Measurements from ENCODE around the gene CDK5RAP1. TPM values are rescaled to one million over a fixed set of nuclear protein-coding genes. Genes with fewer than 3 reads are reported as not detected.
"Not testable (repeated sequence)": the region's sequence is repeated elsewhere in the genome, so short reads cannot be mapped to it uniquely, and the experiment has no call there.

CDK5RAP1 gene, protein sequence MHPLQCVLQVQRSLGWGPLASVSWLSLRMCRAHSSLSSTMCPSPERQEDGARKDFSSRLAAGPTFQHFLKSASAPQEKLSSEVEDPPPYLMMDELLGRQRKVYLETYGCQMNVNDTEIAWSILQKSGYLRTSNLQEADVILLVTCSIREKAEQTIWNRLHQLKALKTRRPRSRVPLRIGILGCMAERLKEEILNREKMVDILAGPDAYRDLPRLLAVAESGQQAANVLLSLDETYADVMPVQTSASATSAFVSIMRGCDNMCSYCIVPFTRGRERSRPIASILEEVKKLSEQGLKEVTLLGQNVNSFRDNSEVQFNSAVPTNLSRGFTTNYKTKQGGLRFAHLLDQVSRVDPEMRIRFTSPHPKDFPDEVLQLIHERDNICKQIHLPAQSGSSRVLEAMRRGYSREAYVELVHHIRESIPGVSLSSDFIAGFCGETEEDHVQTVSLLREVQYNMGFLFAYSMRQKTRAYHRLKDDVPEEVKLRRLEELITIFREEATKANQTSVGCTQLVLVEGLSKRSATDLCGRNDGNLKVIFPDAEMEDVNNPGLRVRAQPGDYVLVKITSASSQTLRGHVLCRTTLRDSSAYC
- 10 to 100 TPM; 32.3 to 50.1 (median 36.6) TPM for polyA plus RNA-seq (ENCODE audit: insufficient read length in 3 of 3)
- long read RNA-seq, donor 1, partial matches to known transcripts: 0 of 3 reads
- long read RNA-seq, donor 1, other reads (novel, unspliced or antisense): 0 of 3 reads
- long read RNA-seq, donor 2, transcript CDK5RAP1-202 (14 exons, 2,122 nt): major isoform, 7 of 7 reads
- long read RNA-seq, donor 2, partial matches to known transcripts: 0 of 7 reads
- long read RNA-seq, donor 2, other reads (novel, unspliced or antisense): 0 of 7 reads
- long read RNA-seq, donor 3, partial matches to known transcripts: 0 of 4 reads
- long read RNA-seq, donor 3, other reads (novel, unspliced or antisense): 0 of 4 reads
- long read RNA-seq, donor 4, partial matches to known transcripts: 0 of 3 reads
- long read RNA-seq, donor 4, other reads (novel, unspliced or antisense): 0 of 3 reads
- long read RNA-seq, donor 5, partial matches to known transcripts: 0 of 2 reads
- long read RNA-seq, donor 5, other reads (novel, unspliced or antisense): 0 of 2 reads
- long read RNA-seq, donor 6, partial matches to known transcripts: 0 of 4 reads
- long read RNA-seq, donor 6, other reads (novel, unspliced or antisense): 0 of 4 reads
- long read RNA-seq, donor 7, partial matches to known transcripts: 0 of 2 reads
- long read RNA-seq, donor 7, other reads (novel, unspliced or antisense): 0 of 2 reads
- long read RNA-seq, donor 8, partial matches to known transcripts: 0 of 1 reads
- long read RNA-seq, donor 8, other reads (novel, unspliced or antisense): 0 of 1 reads
- long read RNA-seq, donor 9, partial matches to known transcripts: 0 of 3 reads
- long read RNA-seq, donor 9, other reads (novel, unspliced or antisense): 0 of 3 reads
- long read RNA-seq, donor 10, partial matches to known transcripts: 0 of 5 reads
- long read RNA-seq, donor 10, other reads (novel, unspliced or antisense): 0 of 5 reads
- long read RNA-seq, donor 11, partial matches to known transcripts: 0 of 1 reads
- long read RNA-seq, donor 11, other reads (novel, unspliced or antisense): 0 of 1 reads
- long read RNA-seq, donor 12, transcript CDK5RAP1-202 (14 exons, 2,122 nt): major isoform, 9 of 9 reads
- long read RNA-seq, donor 12, partial matches to known transcripts: 0 of 9 reads
- long read RNA-seq, donor 12, other reads (novel, unspliced or antisense): 0 of 9 reads
- long read RNA-seq, donor 13, partial matches to known transcripts: 0 of 1 reads
- long read RNA-seq, donor 13, other reads (novel, unspliced or antisense): 0 of 1 reads
- long read RNA-seq, donor 14, partial matches to known transcripts: 0 of 3 reads
- long read RNA-seq, donor 14, other reads (novel, unspliced or antisense): 0 of 3 reads
- long read RNA-seq, donor 15, transcript CDK5RAP1-202 (14 exons, 2,122 nt): major isoform, 7 of 9 reads
- long read RNA-seq, donor 15, partial matches to known transcripts: 0 of 9 reads
- long read RNA-seq, donor 15, other reads (novel, unspliced or antisense): 0 of 9 reads
- long read RNA-seq, donor 16, partial matches to known transcripts: 0 of 3 reads
- long read RNA-seq, donor 16, other reads (novel, unspliced or antisense): 0 of 3 reads

DNA sequence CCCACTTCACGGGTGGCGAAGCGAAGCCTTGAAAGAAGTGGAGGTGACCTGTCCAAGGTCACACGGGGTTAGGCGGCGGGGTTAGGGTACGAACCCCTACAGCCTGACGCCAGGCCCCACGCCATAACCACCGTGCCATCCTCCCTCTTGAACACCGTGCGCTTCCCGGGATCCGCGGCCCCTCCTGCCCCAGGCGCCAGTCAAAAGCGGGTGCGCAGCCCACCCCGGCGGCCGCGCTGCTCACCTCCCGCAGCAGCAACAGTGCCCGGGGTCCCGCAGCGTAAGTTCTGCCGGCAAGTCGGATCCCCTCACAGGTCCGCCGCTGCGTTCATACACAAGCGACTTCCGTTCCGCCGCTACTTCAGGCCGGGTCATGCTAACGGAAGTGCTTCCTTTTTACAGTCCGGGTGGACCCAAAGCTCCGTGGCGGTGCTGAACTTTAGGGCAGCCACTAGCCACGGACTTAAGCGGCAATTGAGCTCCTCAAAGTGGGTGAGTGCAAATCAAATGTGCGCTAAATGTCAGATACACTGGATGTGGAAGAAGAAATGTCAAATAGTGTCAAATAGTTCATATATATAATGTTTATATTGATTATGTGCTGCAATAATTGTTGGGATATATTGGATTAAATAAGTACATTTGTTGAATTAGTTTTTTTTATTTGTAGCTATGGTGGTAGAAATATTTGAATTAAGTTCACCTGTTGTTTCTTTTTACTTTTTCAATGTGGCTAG lies at the start of gene CDK5RAP1:
Gene CDK5RAP1, minus strand, starts transcription at position 336 of the 737 bp plus-strand sequence. CDS start 4,455 bp downstream, outside the sequence.
- peak; percentile 92 for DNase-seq

DNA sequence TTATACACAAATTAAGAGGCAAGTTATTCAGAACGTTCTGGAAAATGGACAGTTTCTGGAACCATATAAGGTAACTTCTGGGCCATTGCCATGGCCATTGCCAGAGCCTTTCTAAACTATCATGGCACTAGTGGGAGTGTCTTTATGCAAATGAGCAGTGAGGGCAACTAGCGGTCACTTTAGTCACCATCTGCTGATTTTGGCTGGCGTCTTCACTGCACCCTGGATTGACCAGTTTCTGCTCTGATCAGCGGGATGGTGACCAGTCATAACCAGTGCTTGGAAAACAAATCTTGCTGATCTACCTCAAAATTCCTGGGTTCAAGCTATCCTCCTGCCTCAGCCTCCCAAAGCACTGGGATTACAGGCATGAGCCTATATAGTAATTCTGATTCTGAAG lies 49.5 kb upstream of the CDK5RAP1 start:
- DNase-seq: no peak

DNA sequence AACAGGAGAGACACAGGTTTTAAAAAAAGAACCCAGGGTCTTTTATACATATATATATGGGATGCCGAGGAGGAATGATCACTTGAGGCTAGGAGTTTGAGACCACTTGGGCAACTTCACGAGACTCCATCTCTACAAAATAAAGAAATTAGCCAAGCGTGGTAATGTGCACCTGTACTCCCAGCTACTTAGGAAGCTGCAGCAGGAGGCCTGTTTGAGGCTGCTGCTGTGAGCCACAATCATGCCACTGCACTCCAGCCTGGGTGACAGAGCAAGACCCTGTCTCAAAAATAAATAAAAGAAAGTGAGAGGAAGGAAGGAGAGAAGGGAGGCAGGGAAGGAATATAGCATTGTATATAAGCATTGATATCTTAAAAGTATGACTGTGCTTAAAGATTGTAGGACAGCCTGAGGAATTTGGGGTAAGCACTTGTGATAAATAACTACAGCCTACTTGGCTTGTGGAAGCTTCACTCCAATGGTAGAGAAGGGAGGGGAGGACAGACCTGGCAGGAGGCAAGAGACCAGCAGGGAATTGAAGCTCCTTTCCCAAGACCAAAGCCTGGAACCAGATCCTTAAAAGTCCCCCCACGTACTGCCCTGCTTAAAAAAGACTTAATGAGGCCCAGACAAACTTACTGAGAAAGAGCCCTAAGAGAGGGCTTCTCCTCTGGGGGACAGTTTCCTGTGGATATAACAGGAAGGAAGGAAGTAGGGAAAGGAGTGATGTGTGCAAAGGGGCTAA lies 44.7 kb upstream of the CDK5RAP1 start:
- no peak for DNase-seq

DNA sequence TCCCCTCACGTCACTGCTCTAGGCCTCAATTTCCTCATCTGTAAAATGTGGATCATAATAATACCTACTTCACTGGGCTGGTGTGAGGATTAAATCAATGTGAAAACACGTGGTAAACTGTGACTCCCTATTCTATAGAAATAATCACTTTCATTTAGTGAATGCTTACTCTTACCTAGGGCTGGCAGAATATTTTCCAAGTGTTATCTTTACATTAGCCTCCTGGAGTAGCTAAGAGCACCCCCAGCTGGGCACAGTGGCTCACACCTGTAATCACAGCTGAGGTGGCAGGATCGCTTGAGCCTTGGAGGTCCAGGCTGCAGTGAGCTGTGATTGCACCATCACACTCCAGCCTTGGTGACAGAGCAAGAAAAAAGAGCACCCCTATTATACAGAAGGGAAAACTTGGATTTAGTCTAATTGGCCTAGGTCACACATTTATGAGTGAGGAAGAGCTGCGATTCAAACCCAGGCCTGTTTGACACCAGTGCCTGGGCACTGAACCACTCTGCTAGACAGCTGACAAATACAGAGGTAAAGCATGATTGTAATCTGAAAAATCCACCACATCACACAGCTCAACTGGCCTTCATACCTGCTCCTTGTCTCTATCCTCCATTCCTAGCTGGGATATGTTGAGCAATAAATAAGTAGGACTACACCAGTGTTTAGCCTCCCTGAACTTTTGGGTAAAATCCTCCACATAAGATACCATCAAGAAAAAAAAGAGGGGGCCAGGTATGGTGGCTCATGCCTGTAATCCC lies 43.7 kb upstream of the CDK5RAP1 start:
- DNase-seq: no peak

DNA sequence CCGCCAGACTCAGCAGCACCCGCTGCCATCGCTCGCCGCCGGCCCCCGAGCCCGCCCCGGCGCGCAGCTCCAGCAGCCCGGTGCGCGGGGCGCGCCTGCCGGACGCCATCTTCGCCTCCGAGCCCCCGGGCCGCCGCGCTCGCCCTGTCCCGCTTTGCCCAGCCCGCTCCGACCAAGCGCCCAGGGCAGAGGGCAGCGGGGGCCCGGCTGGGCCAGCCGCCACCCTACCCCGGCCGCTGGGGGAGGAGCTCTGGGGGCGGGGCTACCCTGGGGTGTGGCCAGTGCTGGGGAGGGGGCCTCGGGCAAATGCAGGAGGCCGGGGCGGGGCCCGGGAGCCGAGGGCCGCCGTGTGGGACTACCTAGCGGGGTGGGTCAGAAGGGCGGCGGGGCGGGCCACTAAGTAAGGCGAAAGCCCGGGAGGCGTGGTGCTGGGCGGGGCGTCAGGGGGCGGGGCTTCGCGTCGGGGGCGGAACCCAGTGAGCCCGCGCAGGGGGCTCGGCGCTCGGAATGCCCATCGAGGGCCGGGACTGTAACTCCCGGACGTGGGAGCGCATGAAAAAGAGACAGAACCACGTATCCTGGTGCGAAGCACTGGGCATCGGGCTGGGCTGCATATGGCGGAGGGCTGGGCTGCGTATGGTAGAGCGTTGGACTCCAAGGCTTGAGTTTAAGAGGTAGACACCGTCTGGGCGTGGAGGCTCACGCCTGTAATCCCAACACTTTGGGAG lies 42.4 kb upstream of the CDK5RAP1 start, which contains the start of gene SNTA1:
Gene SNTA1, minus strand, starts transcription at position 252 of the 728 bp plus-strand sequence. Its CDS starts 143 bp downstream, at position 109.
- peak; percentile 78 for DNase-seq

DNA sequence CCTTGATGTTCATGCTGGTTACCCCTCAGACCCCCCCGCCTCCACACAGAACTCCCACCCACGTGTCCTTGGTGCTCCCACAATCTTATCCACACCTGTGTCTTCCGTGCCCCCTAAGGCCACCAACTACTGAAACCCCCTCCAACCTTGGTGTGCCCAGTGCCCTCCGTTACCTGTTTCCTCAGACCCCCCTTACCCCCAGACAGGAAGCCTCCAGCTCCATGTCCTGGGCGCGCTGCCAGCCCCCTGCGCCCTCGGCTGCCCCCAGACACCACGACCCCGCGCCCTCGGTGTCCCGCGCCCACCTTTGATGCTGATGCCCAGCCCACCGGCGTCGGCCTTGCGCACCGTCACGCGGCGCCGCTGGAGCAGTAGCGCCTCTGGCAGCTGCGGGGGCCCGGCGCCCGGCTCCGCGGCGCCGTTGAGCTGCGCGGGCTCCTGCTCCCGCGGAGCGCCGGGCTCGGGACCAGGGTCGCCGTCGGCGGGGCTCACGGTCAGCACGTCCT lies 41.7 kb upstream of the CDK5RAP1 start:
- no peak for DNase-seq

DNA sequence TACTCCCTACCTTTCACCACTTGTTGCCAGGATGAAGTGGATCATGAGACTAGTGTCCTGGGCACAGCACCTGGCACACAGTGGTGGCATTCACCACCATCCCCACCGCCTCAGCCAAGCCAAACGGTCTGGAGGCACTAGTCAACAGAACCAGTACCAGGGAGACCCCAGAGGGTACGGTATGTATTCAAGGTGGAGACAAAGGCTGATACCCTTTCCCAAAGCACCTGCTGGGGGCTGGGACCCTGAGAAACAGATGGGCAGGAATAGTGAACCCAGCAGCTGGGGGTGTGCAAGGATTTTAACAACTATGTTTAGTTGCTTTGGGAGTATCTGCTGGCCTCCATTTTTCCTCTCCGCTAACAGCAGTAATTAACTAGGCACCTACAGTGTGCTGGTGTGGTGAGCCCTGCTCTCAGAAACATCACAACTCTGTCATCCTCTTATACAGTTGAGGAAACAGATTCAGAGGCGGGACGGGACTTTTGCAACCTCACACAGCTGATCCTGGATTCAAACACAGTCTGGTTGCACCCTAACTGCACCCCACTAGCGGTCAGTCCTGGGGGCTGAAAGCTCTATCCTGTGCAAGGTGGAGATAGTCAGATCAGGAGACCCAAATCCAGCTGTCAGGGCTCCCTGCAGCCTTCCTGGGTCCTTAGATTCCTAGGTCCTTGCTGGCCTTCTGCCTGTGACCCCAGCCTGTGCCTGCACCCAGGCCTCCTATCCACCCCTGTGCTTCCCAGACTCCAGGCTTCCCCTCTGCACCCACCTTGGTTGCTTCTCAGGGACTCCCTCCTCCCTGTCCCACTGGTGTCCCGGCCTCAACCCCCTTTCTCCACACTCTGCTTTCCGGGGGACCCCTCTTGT lies 41.1 kb upstream of the CDK5RAP1 start:
- no peak for DNase-seq

DNA sequence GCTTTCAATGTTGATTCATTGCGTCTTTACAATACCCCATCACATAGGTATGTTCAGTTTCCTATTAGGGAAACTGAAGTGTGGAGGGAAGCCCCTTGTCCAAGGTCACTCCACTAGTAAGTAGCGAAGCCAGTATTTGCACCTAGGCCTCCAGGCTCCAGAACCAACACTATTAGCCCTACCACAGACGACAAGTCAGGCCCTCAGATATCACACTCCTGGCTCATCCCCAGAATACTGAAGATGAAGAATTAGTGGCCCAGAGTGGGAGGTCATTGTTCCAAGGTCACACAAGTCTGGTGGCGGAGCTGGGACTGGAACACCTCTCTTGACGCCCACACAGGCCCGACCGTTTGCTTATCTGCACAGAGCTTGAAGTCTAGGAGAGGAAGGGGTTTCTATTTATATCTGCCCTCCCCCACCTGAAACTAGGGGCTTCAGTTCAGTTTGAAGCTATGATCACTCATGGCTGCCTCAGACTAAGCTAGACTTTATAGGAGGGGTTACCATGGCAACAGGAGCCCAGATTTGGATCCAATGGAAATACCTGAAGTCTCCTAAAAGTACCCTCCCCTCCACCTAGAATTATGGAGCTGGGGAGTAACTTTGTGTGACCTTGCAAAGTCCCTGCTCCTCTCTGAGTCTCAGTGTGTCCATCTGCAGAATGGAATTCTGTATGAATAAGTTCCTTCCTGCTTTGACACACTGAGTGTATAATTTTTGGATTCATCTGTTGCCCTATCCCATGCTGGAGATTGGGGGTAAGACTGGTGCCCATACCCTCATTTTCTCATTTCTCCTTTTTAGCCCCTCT lies 40.0 kb upstream of the CDK5RAP1 start:
- DNase-seq: no peak

DNA sequence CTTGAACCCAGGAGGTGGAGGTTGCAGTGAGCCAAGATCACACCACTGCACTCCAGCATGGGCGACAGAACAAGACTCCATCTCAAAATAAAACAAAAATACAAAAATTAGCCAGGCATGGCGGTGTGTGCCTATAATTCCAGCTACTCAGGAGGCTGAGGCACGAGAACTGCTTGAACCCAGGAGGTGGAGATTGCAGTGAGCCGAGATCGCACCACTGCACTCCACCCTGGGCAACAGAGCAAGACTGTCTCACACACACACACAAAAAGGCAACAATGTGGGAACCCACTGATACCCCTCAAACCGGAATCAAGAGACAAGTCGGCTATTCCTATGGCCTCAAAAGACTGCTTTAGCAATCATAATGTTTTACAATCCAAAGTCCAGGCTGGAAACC lies 39.2 kb upstream of the CDK5RAP1 start:
- DNase-seq: not testable (repeated sequence)

DNA sequence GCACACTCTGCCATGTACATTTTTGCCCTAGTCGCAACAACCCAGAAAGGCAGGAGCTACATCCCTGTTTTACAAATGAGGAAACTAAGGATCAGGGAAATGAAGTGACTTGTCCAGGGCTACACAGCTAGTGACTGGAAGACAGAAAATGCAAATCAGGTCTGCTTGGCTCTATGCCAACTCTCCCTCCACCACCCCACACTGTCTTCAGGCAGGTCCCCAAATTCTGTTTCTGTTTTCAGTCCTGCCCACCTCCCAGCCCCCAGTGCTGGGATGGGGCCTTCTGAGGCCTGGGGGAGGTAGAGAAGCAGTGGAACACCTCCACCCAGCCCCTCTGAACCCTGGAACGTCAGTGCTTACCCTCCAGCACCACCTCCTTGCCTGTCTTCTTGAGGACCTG lies 37.2 kb upstream of the CDK5RAP1 start:
- no peak for DNase-seq

DNA sequence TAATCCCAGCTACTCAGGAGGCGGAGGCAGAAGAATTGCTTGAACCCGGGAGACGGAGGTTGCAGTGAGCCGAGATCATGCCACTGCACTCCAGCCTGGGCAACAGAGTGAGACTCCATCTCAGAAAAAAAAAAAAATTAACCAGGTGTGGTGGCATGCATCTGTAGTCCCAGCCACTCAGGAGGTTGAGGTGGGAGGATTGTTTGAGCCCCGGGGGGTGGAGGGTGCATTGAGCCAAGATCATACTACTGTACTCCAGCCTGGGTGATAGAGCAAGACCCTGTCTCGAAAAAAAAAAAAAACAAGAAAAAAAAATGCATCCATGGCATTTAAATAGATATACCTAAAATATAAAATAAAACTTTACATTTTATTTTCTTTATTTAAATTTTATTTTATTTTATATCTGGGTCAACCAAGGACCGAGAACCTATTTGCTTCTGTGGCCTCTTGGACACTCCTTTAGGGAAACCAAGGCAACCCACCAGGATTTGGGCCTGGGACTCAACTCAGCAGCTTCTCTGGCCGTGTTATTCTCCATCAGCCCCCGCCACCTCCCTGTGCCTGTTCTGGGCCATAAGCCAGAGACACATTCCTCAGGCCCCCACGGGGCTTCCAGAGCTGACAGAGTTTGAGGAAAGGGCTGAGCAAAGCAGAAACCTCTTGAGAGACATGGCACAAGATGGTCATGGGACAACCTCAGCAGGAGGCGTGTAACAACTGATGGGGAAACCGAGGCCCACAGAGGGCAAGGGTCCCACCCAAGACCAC lies 36.0 kb upstream of the CDK5RAP1 start:
- DNase-seq: no peak

DNA sequence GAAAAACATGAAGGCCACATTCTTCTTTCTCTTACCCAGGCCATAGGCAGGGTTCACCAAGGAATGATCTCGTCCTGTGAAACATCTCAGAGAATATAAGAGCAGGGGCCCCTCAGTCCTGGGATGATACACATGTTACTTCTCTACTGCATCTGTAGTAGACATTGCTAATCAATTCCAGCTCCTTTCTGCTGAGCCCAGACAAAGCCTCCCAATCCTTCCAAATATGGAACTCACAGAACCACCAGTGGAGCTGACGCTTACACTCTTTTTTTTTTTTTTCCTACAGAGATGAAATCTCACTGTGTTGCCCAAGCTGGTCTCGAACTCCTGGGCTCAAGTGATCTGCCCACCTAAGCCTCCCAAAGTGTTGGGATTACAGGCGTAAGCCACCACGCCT lies 33.1 kb upstream of the CDK5RAP1 start:
- no peak for DNase-seq

DNA sequence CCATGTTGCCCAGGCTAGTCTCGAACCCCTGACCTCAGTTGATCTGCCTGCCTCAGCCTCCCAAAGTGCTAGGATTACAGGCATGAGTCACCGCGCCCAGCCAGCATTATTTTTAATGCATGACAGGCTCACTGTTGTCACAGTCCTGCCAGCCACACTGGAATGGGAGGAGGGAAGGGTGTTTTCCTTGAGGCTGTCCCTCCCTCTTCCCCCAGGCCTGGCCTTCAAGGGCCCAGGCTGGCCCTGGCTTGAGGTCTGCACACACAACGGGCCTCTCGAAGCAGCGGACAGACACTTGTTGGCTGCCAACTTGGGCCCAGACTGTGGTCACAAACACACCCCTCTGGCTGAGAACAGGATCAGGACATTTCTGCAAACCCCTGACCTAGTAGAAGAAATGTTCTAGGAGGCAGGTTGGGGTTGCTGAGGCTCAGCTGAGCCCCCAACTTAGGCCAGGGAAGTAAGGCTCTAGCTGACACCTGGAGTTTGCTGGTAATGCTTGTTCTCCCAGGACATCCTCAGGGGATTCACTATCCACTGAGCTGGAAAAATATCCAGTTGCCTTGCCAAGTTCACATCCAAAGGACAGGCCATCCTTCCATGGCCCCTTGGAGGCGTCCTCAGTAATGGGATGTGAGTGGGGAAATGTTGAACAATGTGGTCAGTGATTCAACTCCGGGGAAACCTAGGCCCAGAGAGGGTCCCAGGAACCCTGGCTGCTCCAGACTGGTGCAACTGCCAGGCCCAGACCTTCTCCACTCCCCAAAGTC lies 32.3 kb upstream of the CDK5RAP1 start:
- no peak for DNase-seq
